ENCODE results near the gene CACNA2D3.

Gene CACNA2D3

GRCh38 chr3:54243960-54244682 lies 121.8 kb downstream of the CACNA2D3 start:
- TF ChIP-seq CTCF (IDR thresholded peaks at IDR 0.05; ENCODE audit: control insufficient read depth, insufficient read depth, low read depth, low read length, missing control alignments), result no peak
- no peak for DNase-seq (ENCODE audit: low read depth)
- H3K4me3 ChIP-seq (ENCODE audit: control insufficient read depth, low read depth, low read length), result no peak overlapping the region

GRCh38 chr3:54251705-54252104 lies 129.4 kb downstream of the CACNA2D3 start:
- TF ChIP-seq CTCF (IDR thresholded peaks at IDR 0.05; ENCODE audit: control insufficient read depth, insufficient read depth, low read depth, low read length, missing control alignments), result no peak
- no peak for DNase-seq (ENCODE audit: low read depth)
- H3K4me3 ChIP-seq (ENCODE audit: control insufficient read depth, low read depth, low read length), result no peak overlapping the region

GRCh38 chr3:54257125-54257720 lies 134.9 kb downstream of the CACNA2D3 start:
- no peak for TF ChIP-seq CTCF (IDR thresholded peaks at IDR 0.05; ENCODE audit: control insufficient read depth, insufficient read depth, low read depth, low read length, missing control alignments)
- no peak for DNase-seq (ENCODE audit: low read depth)
- H3K4me3 ChIP-seq (ENCODE audit: control insufficient read depth, low read depth, low read length), result no peak overlapping the region

- no peak overlapping the region for H3K4me3 ChIP-seq (ENCODE audit: control insufficient read depth, low read depth, low read length)
- TF ChIP-seq CTCF (IDR thresholded peaks at IDR 0.05; ENCODE audit: control insufficient read depth, insufficient read depth, low read depth, low read length, missing control alignments), result no peak
- DNase-seq (ENCODE audit: low read depth), result no peak
These were observed 137.3 kb downstream of the CACNA2D3 start for GRCh38 chr3:54259636-54260035.

- TF ChIP-seq CTCF (IDR thresholded peaks at IDR 0.05; ENCODE audit: control insufficient read depth, insufficient read depth, low read depth, low read length, missing control alignments), result no peak
- H3K4me3 ChIP-seq (ENCODE audit: control insufficient read depth, low read depth, low read length), result no peak overlapping the region
- no peak for DNase-seq (ENCODE audit: low read depth)
These were observed 138.8 kb downstream of the CACNA2D3 start for GRCh38 chr3:54261141-54261540.

GRCh38 chr3:54262541-54262940 lies 140.2 kb downstream of the CACNA2D3 start:
- H3K4me3 ChIP-seq (ENCODE audit: control insufficient read depth, low read depth, low read length), result no peak overlapping the region
- no peak for TF ChIP-seq CTCF (IDR thresholded peaks at IDR 0.05; ENCODE audit: control insufficient read depth, insufficient read depth, low read depth, low read length, missing control alignments)
- no peak for DNase-seq (ENCODE audit: low read depth)

All from AG09309 (cell line).